Fibroblast of upper back skin (primary cell): ENCODE results near the gene GSS.
"Not testable (repeated sequence)": the region's sequence is repeated elsewhere in the genome, so short reads cannot be mapped to it uniquely, and the experiment has no call there.

Experiments
- DNase-seq: peaks from one replicate; pipeline ENCODE4 v3.0.0-alpha.2; 2013

Gene GSS

DNA sequence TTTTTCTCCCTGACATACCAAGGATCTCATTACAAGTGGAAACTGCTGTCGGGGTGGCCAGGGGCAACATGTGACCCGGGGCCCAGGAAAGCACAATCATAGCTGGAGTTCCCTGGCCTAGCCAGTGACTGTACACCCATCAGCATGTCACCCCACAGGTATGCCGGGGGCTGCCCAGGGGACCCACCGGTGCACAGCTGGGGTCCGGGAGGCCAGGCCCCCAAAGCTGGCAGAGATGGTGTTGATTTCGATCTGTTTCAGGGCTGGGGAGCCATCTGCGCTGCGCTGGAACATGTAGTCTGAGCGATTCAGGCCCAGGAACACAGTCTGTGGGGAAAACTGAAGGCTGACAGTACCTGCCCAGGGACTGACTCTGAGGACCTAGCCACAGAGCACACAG lies 13.3 kb downstream of the GSS start:
- no peak for DNase-seq

DNA sequence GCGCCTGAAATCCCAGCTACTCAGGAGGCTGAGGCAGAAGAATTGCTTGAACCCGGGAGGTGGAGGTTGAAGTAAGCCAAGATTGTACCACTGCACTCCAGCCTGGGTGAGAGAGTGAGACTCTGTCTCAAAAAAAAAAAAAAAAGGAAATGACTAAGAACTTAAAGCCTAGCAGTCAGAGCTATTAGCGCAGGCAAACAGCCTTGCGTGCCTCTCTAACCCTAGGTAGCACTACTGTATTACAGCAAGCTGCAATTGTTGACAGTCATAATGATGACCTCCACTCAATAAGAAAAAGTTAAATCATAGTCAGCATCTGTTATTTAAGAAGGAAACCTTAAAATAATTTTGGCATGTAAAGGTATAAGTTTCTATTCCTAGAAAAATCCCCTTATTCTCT lies 14.4 kb downstream of the GSS start:
- DNase-seq = no peak

- no peak for DNase-seq
These were observed 15.5 kb downstream of the GSS start for GRCh38 chr20:34940081-34940481.

DNA sequence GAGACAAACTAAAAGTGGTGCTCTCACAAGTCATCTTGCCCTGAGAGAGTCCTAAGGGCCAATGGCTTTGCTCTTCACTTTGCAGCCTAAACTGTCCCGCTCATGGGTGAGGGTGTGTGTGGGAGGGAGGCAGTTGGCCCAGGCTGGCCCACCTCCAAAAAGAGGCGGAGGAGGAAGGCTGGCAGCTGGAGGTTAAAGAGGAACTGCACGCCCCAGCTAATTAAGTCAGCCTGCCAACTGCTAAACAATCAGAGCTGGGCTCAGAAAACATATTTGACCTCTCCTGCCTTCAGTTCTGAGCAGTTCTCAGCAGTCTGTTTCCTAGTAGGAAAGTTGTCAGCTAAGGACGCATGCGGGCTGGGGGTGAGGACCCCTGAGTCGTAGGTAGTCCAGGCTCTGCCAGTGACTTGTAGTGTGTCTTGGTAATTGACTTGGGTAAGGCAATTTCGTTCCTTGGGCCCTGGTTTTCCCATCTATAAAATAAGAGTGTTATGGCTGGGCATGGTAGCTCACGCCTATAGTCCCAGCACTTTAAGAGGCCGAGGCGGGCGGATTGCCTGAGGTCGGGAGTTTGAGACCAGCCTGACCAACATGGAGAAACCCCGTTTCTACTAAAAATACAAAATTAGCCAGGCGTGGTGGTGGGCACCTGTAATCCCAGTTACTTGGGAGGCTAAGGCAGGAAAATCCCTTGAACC lies 17.0 kb downstream of the GSS start:
- DNase-seq = no peak

DNA sequence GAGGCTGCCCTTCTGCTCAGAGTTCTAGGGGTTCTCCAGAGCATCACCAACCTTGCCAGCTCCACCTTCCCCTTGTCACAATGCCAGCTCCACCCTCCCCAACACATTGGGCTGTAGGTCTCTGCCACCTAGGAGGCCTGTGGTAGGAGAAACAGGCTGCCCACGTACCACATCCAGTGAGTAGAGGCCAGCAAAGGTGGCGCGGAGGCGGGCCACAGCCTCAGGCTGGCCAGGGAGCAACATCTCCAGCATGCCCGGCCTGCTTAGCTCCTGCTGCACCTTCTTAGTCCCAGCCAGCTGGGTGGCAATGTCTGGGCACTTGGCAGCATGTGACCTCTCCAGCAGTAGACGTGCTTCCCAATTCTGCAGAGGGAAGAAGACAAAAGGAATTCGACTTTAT lies 23.8 kb downstream of the GSS start:
- DNase-seq = no peak

GRCh38 chr20:34928411-34928810 lies 27.2 kb downstream of the GSS start:
- no peak for DNase-seq

- no peak for DNase-seq
These were observed 27.9 kb downstream of the GSS start for GRCh38 chr20:34927736-34928135.

DNA sequence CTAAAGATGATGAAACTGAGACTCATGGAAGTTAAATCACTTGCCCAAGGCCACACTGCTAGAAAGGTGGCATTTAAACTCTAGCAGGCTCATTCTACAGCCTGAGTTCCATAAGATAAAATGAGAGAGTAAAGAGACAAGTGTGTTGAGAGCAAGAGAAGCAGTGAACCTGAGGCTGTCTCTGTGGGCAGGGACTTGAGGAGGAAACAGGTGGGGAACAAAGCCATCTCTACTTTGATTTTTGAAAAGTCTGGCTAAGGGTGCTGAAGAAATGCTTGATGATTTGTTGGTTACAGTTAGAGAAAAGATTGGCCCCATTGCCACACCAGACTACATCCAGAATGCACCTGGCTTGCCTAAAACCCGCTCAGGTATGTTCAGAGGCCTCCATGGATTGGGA lies 29.0 kb downstream of the GSS start:
- no peak for DNase-seq

DNA sequence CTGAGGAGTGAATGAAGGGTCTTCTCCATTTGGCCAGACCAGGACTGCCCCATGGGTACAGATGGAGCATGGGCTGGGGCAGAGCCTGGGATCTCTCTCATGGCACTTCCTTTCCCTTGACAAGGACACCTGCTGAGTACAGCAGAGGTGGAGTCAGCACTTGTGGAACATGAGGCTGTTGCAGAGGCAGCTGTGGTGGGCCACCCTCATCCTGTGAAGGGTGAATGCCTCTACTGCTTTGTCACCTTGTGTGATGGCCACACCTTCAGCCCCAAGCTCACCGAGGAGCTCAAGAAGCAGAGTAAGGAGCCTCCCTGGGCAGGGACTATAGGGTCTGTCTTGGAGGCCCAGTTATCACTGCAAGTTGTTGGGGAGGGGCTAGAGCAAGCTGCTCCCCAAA lies 29.6 kb downstream of the GSS start:
- DNase-seq = no peak

GRCh38 chr20:34925341-34925740 lies 30.3 kb downstream of the GSS start:
- DNase-seq = no peak

GRCh38 chr20:34923414-34923813 lies 32.2 kb downstream of the GSS start:
- no peak for DNase-seq

- DNase-seq = peak; percentile 77
These were observed 32.8 kb downstream of the GSS start for GRCh38 chr20:34922654-34923381.

GRCh38 chr20:34921436-34921835 lies 34.2 kb downstream of the GSS start:
- DNase-seq = no peak

DNA sequence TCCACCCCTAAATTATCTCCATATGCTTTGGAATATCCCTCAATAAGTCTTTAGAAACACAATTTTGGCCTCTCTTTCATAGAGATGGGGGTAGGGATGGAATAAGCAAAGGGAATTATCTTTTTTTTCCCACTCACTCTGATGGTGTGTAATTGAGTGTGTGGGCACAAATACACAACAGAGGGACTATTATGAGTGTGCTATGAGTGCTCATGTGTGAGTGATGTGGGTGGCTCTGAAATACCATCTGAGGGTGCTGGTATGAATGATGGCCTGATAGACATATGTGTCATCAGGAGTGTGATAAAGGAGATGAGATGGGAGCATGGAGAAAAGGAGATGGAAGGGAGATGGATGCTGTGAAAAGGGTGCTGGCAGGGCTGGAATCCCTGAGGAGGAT lies 35.6 kb downstream of the GSS start:
- DNase-seq = no peak

- no peak for DNase-seq
These were observed 38.7 kb downstream of the GSS start for GRCh38 chr20:34916774-34917354.

DNA sequence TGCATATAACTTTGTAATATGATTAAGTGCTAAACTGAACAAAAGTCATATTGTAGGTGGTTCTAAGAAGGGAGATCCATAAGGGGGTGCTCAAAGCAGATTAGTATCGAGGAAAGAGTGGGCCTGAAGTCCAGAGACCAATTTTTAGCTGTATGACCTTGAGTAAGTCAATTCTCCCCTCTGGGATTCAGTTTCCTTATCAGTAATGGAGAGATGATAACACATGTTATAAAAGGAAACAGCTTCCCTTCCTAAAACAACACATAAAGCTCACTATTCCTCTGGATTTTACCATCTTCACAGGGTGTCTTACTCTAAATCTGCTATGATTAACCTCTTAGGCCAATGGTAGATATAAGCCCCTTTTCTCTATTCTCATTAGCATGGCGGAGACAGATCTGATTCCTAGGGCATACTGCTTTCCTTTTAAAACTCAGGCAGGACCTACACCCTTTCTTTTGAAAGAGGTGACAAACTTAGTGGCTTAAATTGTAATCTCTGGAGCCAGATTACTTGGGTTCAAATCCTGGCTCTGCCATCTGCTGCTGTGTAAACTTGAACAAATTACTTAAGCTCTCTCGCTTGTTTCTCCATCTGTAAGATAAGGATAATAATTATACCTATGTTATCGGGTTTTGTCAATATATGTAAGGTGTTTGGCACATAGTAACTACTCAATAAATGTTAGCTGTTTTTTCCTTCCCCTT lies 39.7 kb downstream of the GSS start:
- DNase-seq = no peak

DNA sequence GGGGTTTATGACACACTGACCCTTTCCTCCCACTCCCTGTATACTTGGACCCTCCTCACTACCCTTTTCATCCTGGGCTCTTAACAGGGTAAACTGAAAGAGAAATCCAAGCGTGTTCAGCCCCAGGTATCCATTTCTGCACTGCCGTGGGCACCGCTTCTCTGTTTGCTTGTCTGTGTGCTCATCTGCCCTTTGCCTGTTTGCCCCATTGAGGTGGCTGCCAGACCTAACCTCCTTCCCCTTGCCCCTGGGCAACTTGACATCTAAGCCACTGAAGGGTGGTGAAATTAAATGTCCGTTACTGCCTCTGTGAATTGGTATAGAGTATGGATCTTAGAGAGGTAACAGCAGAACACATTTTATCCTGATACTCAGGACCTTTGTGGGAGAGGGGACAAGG lies 40.5 kb downstream of the GSS start:
- DNase-seq = no peak

DNA sequence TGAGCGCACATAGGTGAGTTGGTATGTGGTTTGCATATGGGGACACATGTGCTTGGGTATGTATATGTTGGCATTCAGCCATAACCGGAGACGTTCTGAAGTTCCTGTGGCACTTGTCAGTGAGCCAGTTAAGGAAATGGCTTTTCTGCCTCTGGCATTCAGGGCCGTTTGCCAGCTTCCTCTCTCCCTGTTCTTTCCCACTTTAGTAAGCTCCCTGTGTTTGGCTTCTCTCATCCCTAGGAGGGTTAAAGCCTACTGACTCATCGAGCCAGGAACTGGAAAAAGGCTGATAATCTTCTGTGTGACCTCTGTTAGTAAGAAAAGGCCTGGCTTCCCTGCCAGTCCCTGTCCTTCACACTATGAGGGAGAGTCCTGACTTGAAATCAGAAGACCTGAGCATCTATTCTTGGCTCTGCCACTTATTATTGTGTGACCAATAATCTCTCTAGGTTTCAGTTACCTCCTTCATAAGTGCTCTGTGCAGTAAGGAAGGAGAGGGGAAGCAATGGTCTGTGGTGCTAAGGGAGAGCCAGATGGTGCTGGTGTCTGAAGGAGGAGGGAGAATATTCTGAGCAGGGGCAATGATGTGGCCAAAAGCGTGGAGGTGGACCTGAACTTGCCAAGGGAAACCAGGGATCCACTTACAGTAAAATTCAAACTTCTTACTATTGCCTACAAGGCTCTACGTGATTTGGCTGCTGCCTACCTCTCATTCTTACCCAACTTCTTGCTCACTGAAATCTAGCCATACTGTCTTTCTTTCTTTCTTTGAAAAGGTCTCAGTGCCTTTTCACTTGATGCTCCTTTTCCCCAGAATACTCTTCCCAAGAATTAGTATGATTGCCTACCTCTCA lies 47.8 kb downstream of the GSS start:
- peak; percentile 90 for DNase-seq

- DNase-seq = no peak
These were observed 51.4 kb downstream of the GSS start for GRCh38 chr20:34904202-34904621.

- DNase-seq = not testable (repeated sequence)
These were observed 56.9 kb downstream of the GSS start for GRCh38 chr20:34898731-34899130.

DNA sequence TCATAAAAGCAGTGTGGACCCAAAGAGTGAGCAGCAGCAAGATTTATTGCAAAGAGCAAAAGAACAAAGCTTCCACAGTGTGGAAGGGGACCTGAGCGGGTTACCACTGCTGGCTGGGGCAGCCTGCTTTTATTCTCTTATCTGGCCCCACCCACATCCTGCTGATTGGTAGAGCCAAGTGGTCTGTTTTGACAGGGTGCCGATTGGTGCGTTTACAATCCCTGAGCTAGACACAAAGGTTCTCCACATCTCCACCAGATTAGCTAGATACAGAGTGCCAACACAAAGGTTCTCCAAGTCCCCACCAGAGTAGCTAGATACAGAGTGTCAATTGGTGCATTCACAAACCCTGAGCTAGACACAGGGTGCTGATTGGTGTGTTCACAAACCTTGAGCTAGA lies 57.5 kb downstream of the GSS start:
- DNase-seq = not testable (repeated sequence)

- DNase-seq = peak; percentile 31
These were observed 59.5 kb downstream of the GSS start for GRCh38 chr20:34896086-34896621.
